Psoas muscle (tissue), 8 donors: ENCODE data around the gene SAMSN1. TPM values are rescaled to one million over a fixed set of nuclear protein-coding genes. Genes with fewer than 3 reads are reported as not detected.

Experiments used
- ATAC-seq, 4 donors: fragments of 200-7000 bp; cut with Tn5 transposase; one replicate each; pipeline ENCODE4 v1.9.1; 2020; ENCODE audit warnings: moderate library complexity in 3 of 4, mild to moderate bottlenecking in 2 of 4
- DNase-seq, 2 donors: peaks; one replicate each; pipeline ENCODE4 v3.0.0-alpha.2; 2020
- H3K27ac ChIP-seq: fragments of 200-600 bp; one replicate; pipeline ENCODE4 v1.8.0; 2022
- H3K27me3 ChIP-seq, 3 donors: fragments of 200-600 bp in 1 of 3; one replicate each; pipeline versions ENCODE4 v1.6.1 to v1.8.0; 2013 to 2022; ENCODE audit warnings: low read length in 2 of 3, mild to moderate bottlenecking in 2 of 3, moderate library complexity in 1 of 3; ENCODE audit not compliant: insufficient read depth in 3 of 3
- H3K36me3 ChIP-seq, 2 donors: fragments of 200-600 bp in 1 of 2; one replicate each; pipeline versions ENCODE4 v1.6.1 to v1.8.0; 2013 to 2022; ENCODE audit warnings: low read depth in 1 of 2, mild to moderate bottlenecking in 1 of 2, moderate library complexity in 1 of 2; ENCODE audit not compliant: insufficient read depth in 1 of 2
- H3K4me1 ChIP-seq: fragments of 200-600 bp; one replicate; pipeline ENCODE4 v1.8.0; 2022
- H3K4me3 ChIP-seq: fragments of 200-600 bp; one replicate; pipeline ENCODE4 v1.8.0; 2022; ENCODE audit warnings: mild to moderate bottlenecking
- H3K9me3 ChIP-seq: fragments of 200-600 bp; one replicate; pipeline ENCODE4 v1.8.0; 2022
- CTCF ChIP-seq: fragments of 200-600 bp; IDR thresholded peaks from one replicate; pipeline ENCODE4 v1.8.0; 2022; ENCODE audit warnings: antibody characterized with exemption
- WGBS, 3 donors: extraction: QIAGEN DNeasy Blood & Tissue Kit; methylation state at CpG; one replicate each; pipeline versions ENCODE4 v1.1.6 to v1.1.7; 2013; 5-methylcytosine and 5-hydroxymethylcytosine counted together
- intact Hi-C, 2 donors: fragments of 100-400 bp; cut with DNase I; formaldehyde crosslinking; loops; one replicate each; pipeline versions ENCODE4 v1.11.0 to v1.14.2; 2022
- polyA plus RNA-seq, 3 donors: library from polyadenylated mRNA; stranded (reverse); fragments of 200-250 nt; gene quantifications; one replicate each; pipeline ENCODE4 v1.2.3, GENCODE V29; 2013
- total RNA-seq, 4 donors: library from RNA; stranded (reverse); fragmentation: NEBNext Ultra II Directional in 2 of 4; extraction: Animal tissue kit (Norgen Biotek cat#: 25700) in 2 of 4; gene quantifications; one replicate each; pipeline versions ENCODE4 v1.2.1 to v1.2.4, GENCODE V29; 2021 to 2023
- donor health status: healthy with polysubstance abuse.
- donor health status: DM: no; HTN: no; CAD: no; lungs with moderate emphysema.
- donor health status: Bipolar disorder and iron deficiency.
- donor health status: healthy.
- donor health status: DM: yes; HTN: yes; CAD: no.
- donor health status: DM: no; HTN: no; CAD: no.
- donor health status: DM: no; HTN: no; CAD: no.
- donor health status: DM: yes; HTN: yes; CAD: no.

The SAMSN1 gene
- total and polyA plus RNA-seq, 7 donors = 0.31 to 1.8 (median 0.65) TPM

DNA sequence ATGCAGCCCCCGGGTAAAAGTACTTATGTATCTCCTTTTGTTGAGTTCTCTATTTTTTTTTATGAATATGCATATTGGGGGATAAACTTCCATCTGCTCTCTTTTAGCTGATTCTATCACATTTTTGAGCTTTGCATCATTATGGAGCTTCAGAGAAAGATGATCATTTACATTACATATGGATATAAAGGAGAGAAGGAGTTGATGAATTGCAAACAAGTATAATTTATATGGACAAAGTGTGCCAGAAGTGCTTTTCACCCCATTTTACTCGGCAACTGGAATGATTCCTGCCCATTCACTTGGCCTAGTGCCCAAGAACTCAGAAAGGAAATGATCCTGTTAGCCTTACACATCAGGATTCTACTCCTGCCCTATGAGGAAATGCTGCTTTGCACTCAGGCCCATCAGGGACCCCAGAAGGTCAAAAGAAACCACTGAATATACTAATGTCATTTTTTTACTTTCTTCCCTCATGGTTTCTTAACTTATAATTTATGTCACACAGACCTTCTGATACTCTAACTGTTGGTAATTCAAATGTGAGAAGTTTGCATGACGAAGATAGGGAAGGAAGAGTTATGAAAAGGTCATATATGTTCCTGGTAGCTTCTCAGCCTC is 65.6 kb downstream of the SAMSN1 start:
- no peaks in the 10 kb centered on the region for H3K9me3 ChIP-seq
- H3K27ac ChIP-seq = no peak overlapping the region
- no peak for DNase-seq
- H3K27me3 ChIP-seq = no peaks in the 10 kb centered on the region
- WGBS, 3 donors = 47 to 50% (median 49%) methylated on average over 3 of the region's 3 CpGs
- H3K36me3 ChIP-seq = no peaks in the 10 kb centered on the region
- intact Hi-C loops = no loop called here
- H3K4me1 ChIP-seq = no peaks in the 10 kb centered on the region
- H3K4me3 ChIP-seq = no peak overlapping the region
- ATAC-seq = no peak
- no peak for TF ChIP-seq CTCF

- Histone ChIP-seq H3K4me3 (no peak overlapping the region), H3K27ac (no peak overlapping the region), H3K27me3 (no peaks in the 10 kb centered on the region), H3K9me3 (no peaks in the 10 kb centered on the region), H3K36me3 (no peaks in the 10 kb centered on the region), H3K4me1 (no peaks in the 10 kb centered on the region)
- DNase-seq (no peak), ATAC-seq (no peak)
- TF ChIP-seq CTCF = no peak
- intact Hi-C loops = no loop called here
- 62 to 96% (median 95%) methylated on average over 1 of the region's 1 CpG for WGBS, 3 donors
Observed at GRCh38 chr21:14479241-14479786, 66.8 kb downstream of the SAMSN1 start.

GRCh38 chr21:14477841-14478240 is 68.3 kb downstream of the SAMSN1 start:
- Histone ChIP-seq H3K36me3 (no peaks in the 10 kb centered on the region), H3K4me3 (no peak overlapping the region), H3K9me3 (no peaks in the 10 kb centered on the region), H3K27me3 (no peaks in the 10 kb centered on the region), H3K4me1 (no peaks in the 10 kb centered on the region), H3K27ac (no peak overlapping the region)
- DNase-seq (no peak), ATAC-seq (no peak)
- WGBS, 3 donors = 44 to 73% (median 50%) methylated on average over 1 of the region's 1 CpG
- intact Hi-C loops = no loop called here
- no peak for TF ChIP-seq CTCF

DNA sequence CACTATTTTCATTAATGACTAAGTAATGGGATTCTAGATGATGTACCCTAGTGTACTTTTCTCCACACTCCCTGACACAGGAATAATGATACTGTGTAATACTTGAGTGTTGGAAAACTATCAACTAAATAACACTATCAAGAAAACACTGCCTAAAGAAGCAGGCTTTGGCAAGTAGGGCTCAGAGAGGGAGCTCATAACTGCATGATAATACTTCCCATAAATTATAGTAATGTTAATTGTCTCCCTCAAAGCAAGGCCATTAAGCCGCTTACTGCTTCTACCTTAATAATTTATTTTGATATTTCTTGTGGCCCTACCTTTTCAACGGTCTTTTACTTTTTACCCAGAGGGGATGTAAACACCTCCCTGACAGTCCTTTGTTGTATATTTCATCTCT is 69.0 kb downstream of the SAMSN1 start:
- 83 to 86% (median 83%) methylated on average over 2 of the region's 2 CpGs for WGBS, 3 donors
- Histone ChIP-seq H3K27ac (no peak overlapping the region), H3K36me3 (no peaks in the 10 kb centered on the region), H3K9me3 (no peaks in the 10 kb centered on the region), H3K27me3 (no peaks in the 10 kb centered on the region), H3K4me1 (no peaks in the 10 kb centered on the region), H3K4me3 (no peak overlapping the region)
- DNase-seq (no peak), ATAC-seq (no peak)
- TF ChIP-seq CTCF = no peak
- intact Hi-C loops = no loop called here

DNA sequence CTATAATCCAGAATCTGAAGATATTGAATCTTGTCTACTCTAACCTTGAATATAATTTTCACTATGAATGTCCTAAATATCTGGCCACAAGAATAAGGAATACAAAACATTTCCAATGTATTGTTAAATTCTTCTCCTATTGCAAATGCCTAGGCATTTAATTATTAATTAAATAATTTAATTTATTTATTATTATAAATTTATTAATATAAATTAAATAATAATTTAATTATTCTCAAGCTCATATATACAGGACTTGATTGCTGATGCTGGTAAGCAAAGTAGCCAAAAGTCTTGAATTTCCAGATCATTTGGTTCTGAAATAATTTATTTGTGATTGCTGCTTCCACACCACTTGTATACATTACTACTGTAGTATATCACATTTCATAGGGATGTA is 71.1 kb downstream of the SAMSN1 start:
- ATAC-seq = no peak
- Histone ChIP-seq H3K27me3 (no peaks in the 10 kb centered on the region), H3K4me3 (no peak overlapping the region), H3K27ac (no peak overlapping the region), H3K36me3 (no peaks in the 10 kb centered on the region), H3K4me1 (no peaks in the 10 kb centered on the region), H3K9me3 (no peaks in the 10 kb centered on the region)
- intact Hi-C loops = no loop called here
- TF ChIP-seq CTCF = no peak
- no peak for DNase-seq
